AG10803 (cell line): ENCODE results near the gene FBLN2.

Experiments
- DNase-seq: peaks from one replicate; pipeline ENCODE4 v3.0.0; 2010; ENCODE audit warnings: low read depth
- H3K4me3 ChIP-seq: 2 replicates; pipeline ENCODE4 v1.5.1; 2011; ENCODE audit warnings: mild to moderate bottlenecking, low read length, control low read depth
- TF ChIP-seq, protein P1 (sequence below): conservative IDR thresholded peaks from 2 replicates; pipeline ENCODE4 v1.5.1; 2011; ENCODE audit warnings: mild to moderate bottlenecking, low read length, control low read depth, inconsistent platforms

FBLN2 gene

DNA sequence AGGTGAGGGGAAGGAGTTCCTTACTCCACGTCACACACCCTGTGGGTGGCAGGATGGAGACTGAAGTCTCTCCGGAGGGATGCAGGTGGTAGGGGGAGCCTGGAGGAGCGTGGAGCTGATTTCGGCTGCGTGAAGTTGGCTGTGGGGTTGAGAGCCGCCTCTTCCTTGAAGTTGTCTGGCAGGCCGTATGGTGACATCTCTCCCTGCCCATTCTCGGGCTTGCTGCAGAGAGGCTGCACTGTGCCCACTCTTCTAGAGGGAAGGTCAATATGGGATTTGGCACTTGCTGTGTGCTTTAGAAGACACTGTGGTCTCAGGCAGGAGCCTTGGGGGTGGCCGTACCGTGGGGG is 13.4 kb upstream of the FBLN2 start:
- H3K4me3 ChIP-seq: no peak overlapping the region
- TF ChIP-seq, protein P1, sequence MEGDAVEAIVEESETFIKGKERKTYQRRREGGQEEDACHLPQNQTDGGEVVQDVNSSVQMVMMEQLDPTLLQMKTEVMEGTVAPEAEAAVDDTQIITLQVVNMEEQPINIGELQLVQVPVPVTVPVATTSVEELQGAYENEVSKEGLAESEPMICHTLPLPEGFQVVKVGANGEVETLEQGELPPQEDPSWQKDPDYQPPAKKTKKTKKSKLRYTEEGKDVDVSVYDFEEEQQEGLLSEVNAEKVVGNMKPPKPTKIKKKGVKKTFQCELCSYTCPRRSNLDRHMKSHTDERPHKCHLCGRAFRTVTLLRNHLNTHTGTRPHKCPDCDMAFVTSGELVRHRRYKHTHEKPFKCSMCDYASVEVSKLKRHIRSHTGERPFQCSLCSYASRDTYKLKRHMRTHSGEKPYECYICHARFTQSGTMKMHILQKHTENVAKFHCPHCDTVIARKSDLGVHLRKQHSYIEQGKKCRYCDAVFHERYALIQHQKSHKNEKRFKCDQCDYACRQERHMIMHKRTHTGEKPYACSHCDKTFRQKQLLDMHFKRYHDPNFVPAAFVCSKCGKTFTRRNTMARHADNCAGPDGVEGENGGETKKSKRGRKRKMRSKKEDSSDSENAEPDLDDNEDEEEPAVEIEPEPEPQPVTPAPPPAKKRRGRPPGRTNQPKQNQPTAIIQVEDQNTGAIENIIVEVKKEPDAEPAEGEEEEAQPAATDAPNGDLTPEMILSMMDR: no peak
- no peak for DNase-seq

- TF ChIP-seq, protein P1: no peak
- H3K4me3 ChIP-seq: no peak overlapping the region
- DNase-seq: peak; percentile 60
These were observed 13.0 kb upstream of the FBLN2 start for GRCh38 chr3:13535905-13536304.

- TF ChIP-seq, protein P1: no peak
- DNase-seq: no peak
These were observed 12.5 kb upstream of the FBLN2 start for GRCh38 chr3:13536432-13536831.

GRCh38 chr3:13536832-13537231 is 12.1 kb upstream of the FBLN2 start:
- TF ChIP-seq, protein P1: no peak
- H3K4me3 ChIP-seq: no peak overlapping the region
- DNase-seq: no peak

More at GRCh38 chr3:13536432-13536831, 12.5 kb upstream of the FBLN2 start:
- no peak overlapping the region for H3K4me3 ChIP-seq

GRCh38 chr3:13537244-13537908 is 11.5 kb upstream of the FBLN2 start:
- TF ChIP-seq, protein P1: no peak
- no peak overlapping the region for H3K4me3 ChIP-seq

GRCh38 chr3:13537909-13538296 is 11.0 kb upstream of the FBLN2 start:
- TF ChIP-seq, protein P1: no peak
- H3K4me3 ChIP-seq: no peak overlapping the region
- DNase-seq: peak; percentile 98

More at GRCh38 chr3:13537244-13537908, 11.5 kb upstream of the FBLN2 start:
- DNase-seq: no peak

DNA sequence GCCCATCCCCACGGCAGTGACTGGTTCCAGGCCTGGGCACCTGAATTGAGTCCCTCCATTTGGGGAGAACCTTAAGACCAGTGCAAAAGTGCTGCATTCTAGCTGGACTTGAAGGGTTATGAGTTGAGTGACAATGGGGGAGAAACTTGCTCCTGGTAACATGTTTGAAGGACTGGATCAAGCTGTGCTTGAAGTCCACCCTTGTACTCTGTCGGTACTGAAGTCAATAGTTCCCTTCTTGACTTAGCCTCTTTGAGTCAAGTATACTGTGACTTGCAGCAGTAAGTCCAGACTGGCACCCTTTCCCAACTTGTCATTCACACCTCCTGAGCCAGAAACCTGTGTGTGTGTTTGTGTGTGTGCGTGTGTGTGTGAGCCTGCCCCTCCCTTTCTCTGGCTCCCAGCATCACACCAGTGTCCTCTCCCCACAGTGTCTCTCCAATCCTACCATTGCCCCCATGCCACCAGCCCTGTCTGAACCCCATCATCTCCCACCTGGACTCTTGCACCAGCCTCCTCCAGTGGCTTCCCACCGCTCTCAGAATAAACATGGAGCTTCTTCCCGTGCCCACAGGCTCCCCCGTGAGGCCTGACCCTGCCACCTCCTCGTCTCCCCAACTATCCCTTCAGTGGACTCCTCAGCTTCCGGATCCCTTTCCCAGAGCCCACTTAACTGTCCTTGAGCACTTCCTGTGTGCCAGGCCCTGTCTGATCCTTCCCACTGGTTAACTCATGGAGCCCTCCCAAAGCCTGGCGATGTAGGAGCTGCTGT is 10.2 kb upstream of the FBLN2 start:
- H3K4me3 ChIP-seq: no peak overlapping the region
- TF ChIP-seq, protein P1: no peak
- DNase-seq: no peak
